GM21528 (cell line): ENCODE data around the gene KRTAP4-11.
"Not testable (repeated sequence)": the region's sequence is repeated elsewhere in the genome, so short reads cannot be mapped to it uniquely, and the experiment has no call there.

Experiments used
- ATAC-seq: cut with Tn5 transposase; IDR thresholded peaks from one replicate; pipeline ENCODE4 v1.9.1; 2021; ENCODE audit warnings: mild to moderate bottlenecking, moderate library complexity; ENCODE audit not compliant: unreplicated experiment, low FRiP score

Gene KRTAP4-11

DNA sequence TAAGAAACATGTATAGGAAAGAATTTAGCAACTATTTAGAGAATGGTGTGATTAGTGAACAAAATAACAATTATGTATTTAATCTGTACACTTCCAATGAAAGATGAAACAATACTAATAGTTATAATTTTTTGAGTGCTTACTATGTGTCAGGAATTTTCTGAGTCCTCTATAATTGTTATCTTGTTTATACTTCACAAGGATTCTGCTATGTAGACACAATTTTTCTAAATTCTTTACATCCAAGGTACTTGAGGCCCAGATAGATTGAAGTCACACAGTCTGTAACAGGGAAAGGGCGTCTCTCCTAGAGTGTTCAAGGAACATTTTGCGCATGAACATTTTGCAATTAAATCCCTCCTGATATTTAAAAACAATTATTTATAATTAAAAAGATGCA is 6.9 kb upstream of the KRTAP4-11 start:
- ATAC-seq, result no peak

DNA sequence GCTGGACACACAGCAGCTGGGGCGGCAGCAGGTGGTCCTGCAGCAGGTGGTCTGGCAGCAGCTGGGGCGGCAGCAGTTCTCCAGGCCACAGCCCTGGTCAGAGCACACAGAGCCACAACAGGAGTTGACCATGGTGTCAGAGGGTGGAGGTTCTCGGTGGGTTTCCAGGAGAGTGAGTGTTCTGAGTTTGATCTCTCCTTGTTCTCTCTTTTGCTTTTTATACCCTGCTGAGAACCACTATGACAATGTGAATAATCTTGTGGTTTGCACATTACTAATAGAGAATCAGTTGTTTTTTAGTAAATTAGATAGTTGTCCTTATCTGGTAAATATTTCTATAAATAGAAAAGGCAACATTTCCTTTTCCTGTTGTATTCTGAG is 5.8 kb upstream of the KRTAP4-11 start, which contains the start of gene KRTAP4-12:
TSS of gene KRTAP4-12 (minus strand) at position 192 of the 381 bp plus-strand sequence. CDS start at position 132, 60 bp downstream.
- not testable (repeated sequence) for ATAC-seq

DNA sequence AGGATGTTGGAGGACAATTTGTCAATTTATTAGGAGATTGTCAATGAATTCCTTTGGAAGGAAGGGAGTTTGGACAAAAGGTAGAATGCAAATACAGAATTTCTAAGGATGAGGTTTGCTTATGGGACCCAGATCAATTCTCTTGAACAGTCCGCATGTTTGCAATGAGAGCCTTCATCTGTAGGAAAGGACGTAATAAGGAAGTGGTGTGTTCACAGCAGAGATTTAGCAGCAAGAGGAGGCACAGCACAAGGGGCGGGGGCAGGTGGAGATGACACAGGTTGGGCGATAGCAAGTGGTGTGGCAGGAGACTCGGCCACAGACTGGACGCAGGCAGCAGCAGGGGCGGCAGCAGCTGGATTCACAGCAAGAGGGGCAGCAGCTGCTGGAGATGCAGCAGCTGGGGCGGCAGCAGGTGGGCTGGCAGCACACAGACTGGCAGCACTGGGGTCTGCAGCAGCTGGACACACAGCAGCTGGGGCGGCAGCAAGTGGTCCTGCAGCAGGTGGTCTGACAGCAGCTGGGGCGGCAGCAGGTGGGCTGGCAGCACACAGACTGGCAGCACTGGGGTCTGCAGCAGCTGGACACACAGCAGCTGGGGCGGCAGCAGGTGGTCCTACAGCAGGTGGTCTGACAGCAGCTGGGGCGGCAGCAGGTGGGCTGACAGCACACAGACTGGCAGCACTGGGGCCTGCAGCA is 5.3 kb upstream of the KRTAP4-11 start:
- ATAC-seq, result not testable (repeated sequence)

DNA sequence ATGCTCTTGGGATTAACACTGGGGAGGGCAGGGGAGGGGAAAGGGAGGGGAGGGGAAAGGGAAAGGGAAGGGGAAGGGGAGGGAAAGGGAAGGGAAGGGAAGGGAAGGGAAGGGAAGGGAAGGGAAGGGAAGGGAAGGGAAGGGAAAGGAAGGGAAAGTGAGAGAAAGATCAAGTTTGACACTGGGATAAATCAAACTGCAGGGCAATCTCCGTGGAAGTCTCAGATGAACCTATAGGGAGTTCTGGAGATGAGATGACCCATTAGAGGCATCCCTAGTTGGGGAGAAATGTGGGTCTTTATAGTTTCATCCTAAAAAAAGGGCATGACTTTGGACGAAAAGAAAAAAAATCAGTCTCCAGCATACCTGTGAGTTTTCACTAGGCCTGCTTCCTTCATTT is 3.6 kb upstream of the KRTAP4-11 start:
- ATAC-seq, result no peak

DNA sequence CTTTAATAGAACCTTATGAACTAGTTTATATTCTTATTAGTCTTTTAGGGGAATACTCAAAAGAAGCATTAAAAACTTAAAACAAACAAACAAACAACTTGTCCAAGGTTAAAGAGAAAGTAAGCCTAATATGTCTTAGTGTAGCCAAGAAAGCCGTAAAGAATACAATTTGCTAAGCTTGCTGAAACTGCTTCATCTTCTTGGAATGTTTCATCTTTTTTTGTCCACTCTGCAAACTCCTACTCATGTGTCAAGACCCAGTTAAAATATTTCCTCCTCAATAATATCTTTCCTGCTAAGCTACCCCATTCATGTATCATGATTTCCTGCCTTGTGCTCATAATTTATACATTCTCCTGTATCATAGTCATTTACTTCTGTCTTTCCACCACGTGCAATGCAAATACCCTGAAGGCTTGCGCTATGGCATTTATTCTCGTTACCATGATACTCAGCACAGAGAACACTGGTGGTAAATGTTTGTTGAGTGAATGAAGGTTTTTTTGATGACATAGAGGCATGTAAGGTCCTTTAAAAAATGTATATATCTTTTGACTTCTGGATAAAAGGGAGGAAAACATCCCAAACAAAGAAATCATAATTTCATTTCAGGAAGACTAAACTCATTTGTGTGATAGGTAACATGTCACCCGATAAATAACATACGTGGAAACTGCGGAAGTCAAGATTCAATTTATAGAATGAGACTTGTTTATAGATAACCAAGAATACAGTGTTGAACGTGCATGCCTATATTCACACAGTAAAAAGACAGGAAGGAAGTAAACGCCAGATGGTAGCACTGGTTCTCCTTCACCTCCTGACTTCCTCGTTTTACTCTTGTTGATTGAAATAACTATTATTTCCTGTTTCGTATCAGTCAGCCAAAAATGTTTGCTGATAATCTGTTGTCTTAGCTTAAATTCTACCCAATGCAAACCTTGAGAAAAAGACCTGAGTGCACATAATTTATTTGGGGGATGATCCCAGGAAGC is 1.8 kb upstream of the KRTAP4-11 start:
- ATAC-seq, result not testable (repeated sequence)

DNA sequence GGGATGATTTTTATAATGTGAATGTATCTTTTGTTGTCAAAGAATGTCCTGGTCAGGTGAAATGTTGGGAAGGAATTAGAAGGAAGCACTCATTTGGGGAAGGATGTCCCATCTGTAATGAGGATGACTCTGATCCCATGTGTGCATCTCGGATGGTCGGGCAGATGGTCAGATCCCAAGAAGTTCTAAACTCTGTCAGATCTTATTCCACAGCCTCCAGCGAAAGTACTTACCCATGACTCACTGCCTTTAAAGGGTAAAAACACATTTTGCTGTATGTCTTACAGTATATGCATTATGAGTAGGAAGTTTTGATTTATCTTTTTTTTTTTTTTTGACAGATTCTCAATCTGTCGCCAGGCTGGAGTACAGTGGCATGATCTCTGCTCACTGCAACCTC is 548 bp upstream of the KRTAP4-11 start:
- no peak for ATAC-seq

DNA sequence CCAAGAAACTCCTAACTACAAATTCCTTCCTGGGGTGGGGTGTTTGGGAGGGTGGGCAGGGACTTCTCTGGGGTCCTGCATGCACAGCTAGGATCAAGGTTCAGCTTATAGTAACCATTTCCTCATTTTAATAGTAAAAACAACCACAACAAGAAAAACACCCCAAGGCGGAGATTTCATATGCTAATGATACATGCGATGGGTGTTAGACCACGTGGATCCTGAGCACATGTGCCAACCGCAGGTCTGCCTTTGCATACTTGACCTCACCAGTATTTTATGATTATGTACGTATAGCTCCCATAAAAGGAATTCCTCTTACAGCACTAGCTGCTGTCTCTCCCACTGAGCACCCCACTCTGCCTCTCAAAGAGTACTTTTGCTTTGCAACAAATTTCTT is 1.9 kb downstream of the KRTAP4-11 start:
- ATAC-seq, result no peak

DNA sequence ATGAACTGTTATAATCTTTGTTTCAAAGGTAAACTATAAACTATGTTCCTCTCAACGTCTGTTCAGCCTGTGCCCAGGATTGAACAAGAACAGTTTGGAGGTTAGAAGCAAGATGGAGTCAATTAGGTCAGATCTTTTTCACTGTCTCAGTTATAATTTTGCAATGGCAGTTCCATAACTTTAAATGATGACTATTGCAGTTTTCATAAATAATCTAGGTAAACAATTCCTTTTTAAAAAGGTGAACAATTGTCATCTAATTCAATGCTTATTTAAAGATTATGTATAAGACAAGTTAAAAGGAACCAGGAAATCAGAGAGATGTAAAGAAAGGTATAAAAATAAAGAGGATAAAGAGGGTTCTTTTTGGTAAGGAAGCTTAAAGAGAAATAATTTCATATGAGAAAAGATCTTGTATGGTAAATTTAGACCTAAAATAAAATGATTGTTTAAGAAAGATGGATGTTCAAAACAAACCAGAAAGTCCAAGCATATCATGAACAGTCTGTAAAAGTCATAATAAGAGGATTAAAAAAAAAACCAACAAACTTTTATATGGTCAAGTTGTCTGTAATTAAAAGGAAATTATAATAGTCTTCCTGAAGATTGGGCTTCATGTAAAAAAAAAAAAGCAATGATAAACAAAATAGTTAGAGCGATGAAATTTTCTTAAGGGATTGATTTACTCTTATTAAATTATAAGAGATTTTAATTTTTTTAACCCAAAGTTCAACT is 6.9 kb downstream of the KRTAP4-11 start:
- no peak for ATAC-seq

DNA sequence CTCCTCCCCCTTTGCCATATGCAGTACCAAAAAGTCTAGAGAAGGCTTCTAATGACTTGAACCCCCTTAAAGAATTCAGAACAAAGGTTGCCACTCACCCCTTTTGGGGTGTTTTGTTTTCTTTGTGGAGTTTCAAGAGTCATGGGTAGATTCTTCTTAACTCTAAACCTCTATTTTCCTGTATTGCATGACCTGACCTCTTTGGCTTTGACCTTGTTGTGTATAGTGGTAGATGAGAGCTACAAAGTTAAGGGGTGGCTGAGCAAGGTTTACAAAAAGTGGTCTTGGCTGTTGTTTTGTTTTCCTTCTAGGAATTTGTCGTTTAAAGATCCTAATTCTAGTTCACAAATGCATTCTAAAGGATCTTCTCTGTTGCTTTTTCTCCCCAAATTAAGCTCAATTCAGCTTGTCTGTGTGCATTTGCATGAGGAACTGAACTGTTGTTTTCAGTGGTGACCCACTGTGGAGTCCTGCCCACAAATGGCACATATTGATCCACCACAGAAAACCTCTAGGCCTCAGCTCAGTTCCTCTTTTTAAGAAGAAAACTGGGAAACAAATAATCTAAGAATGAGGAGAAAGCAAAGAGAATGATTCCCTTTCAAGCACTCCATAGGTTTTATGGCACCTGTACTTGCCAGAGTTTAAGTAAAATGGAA is 9.3 kb downstream of the KRTAP4-11 start:
- not testable (repeated sequence) for ATAC-seq

DNA sequence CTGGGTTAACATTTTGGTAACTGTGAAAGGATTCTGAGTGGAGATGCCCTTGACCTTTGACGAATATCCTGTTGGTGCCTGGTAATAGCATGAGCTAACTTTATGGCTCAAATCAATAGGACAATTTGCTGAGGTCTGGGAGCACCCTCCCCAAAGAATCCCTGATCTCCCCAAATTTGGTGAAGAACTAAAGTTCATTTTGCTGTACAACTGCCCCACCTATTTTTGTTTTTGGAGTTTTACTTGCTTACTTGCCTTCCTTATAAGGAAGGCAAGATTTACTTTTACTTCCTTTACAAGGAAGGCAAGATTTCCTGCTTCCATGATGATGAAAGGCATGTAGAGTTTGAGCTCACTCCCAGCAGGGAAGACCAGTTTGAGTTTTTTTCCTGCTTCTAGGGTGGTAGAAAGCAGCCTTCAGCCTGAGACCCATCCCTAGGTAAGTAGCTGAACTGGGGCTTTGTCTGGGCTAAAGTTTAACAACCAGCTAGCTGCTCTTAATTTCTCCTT is 10.2 kb downstream of the KRTAP4-11 start:
- ATAC-seq, result no peak

DNA sequence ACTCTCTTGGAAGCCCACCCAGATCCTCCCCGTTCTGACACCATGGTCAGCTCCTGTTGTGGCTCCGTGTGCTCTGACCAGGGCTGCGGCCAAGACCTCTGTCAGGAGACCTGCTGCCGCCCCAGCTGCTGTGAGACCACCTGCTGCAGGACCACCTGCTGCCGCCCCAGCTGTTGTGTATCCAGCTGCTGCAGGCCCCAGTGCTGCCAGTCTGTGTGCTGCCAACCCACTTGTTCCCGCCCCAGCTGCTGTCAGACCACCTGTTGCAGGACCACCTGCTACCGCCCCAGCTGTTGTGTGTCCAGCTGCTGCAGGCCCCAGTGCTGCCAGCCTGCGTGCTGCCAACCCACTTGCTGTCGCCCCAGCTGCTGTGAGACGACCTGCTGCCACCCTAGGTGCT is 12.8 kb downstream of the KRTAP4-11 start, which contains the start of gene KRTAP4-9:
TSS of gene KRTAP4-9 (plus strand) at position 43 of the 400 bp plus-strand sequence. CDS start at position 43, 0 bp downstream.
- ATAC-seq, result not testable (repeated sequence)

DNA sequence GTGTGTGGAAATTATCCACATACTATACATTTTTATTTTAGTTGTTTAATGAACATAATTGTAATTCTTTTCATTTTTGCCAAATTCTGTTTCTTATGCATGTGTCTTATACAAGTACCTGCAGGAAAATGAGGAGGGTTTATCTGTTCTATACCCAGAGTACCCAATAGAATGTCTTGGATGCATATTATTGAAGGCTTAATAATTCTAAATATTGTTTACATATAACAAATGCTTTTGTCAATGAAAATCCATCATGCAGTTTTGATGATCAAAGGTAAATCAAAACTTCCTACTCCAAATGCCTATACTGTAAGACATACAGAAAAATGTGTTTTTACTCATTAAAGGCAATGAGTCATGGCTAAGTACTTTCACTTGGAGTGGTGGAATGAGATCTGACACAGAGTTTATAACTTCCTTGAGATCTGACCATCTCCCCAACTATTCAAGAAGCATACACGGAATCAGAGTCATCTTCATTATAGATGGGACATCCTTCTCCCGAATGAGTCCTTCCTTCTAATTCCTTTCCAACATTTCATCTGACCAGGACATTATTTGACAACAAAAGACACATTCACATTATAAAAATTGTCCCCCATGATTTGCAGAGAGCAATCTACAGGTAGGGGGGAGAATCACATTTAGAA is 13.7 kb downstream of the KRTAP4-11 start:
- not testable (repeated sequence) for ATAC-seq

DNA sequence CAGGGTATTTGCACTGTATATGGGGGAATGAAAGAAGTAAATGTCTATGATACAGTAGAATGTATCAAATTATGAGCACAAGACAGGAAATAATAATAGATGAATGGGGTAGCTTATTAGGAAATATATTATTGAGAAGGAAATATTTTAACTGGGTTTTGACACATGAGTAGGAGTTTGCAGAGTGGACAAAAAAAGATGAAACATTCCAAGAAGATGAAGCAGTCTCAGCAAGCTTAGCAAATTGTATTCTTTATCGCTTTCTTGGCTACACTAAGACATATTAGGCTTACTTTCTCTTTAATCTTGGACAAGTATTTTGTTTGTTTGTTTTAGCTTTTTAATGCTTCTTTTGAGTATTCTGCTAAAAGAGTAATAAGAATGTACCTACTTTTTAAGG is 14.3 kb downstream of the KRTAP4-11 start:
- ATAC-seq, result no peak

DNA sequence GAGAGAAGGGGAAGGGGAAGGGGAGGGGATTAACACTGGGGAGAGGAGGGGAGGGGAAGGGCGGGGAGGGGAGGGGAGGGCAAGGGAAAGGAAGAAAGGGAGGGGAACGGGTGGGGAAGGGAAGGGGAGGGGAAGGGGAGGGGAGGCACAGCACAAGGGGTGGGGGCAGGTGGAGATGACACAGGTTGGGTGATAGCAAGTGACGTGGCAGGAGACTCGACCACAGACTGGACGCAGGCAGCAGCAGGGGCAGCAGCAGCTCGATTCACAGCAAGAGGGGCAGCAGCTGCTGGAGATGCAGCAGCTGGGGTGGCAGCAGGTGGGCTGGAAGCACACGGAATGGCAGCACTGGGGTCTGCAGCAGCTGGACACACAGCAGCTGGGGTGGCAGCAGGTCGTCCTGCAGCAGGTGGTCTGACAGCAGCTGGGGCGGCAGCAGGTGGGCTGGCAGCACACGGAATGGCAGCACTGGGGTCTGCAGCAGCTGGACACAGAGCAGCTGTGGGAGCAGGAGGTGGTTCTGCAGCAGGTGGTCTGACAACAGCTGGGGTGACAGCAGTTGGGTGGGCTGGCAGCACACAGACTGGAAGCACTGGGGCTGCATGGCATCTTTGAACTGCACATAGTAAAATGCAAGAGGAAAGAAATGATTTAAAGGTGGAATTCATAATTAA is 16.4 kb downstream of the KRTAP4-11 start, which contains the start of gene KRTAP4-16:
TSS of gene KRTAP4-16 (minus strand) at position 624 of the 674 bp plus-strand sequence. CDS start at position 624, 0 bp downstream.
- no peak for ATAC-seq

DNA sequence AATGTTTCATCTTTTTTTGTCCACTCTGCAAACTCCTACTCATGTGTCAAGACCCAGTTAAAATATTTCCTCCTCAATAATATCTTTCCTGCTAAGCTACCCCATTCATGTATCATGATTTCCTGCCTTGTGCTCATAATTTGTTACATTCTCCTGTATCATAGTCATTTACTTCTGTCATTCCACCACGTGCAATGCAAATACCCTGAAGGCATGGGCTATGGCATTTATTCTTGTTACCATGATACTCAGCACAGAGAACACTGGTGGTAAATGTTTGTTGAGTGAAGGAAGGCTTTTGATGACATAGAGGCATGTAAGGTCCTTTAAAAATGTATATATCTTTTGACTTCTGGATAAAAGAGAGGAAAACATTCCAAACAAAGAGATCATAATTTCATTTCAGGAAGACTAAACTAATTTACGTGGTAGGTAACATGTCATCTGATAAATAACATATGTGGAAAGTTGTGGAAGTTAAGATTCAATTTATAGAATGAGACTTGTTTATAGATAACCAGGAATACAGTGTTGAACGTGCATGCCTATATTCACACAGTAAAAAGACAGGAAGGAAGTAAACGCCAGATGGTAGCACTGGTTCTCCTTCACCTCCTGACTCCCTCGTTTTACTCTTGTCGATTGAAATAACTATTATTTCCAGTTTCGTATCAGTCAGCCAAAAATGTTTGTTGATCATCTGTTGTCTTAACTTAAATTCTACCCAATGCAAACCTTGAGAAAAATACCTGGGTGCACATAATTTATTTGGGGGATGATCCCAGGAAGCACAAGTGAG is 18.3 kb downstream of the KRTAP4-11 start:
- not testable (repeated sequence) for ATAC-seq

DNA sequence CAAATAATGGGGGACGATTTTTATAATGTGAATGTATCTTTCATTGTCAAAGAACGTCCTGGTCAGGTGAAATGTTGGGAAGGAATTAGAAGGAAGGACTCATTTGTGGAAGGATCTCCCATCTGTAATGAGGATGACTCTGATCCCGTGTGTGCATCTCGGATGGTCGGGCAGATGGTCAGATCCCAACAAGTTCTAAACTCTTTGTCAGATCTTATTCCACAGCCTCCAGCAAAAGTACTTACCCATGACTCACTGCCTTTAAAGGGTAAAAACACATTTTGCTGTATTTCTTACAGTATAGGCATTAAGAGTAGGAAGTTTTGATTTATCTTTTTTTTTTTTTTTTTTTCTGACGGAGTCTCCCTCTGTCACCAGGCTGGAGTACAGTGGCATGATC is 19.7 kb downstream of the KRTAP4-11 start:
- ATAC-seq, result no peak

DNA sequence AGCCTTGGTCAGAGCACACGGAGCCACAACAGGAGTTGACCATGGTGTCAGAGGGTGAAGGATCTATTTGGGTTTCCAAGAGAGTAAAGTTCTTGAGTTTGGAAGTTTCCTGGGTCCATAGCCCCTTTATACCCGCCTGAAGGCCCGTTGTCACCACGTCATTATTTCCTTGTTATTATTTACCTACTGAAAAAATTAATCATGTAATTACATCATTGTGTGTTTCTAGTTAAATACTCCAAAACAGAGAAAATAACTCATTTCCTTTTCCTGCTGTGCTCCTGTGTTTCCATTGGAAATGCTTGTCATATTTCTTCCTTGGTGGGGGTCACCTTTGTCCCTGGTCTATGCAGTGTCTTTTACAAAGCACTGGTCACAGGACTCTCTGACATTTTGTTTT is 20.1 kb downstream of the KRTAP4-11 start, which contains the start of gene KRTAP4-8:
TSS of gene KRTAP4-8 (minus strand) at position 101 of the 400 bp plus-strand sequence. CDS start at position 43, 58 bp downstream.
- no peak for ATAC-seq

DNA sequence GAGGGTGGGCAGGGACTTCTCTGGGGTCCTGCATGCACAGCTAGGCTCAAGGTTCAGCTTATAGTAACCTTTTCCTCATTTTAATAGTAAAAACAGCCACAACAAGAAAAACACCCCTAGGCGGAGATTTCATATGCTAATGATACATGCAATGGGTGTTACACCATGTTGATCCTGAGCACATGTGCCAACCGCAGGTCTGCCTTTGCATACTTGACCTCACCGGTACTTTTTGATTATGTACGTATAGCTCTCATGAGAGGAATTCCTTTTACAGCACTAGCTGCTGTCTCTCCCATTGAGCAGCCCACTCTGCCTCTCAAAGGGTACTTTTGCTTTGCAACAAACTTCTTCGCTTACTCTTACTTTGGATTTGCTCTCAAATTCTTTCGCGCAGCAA is 22.1 kb downstream of the KRTAP4-11 start:
- ATAC-seq, result no peak
